Activated CD8-positive, alpha-beta memory T cell treated with anti-CD3 and anti-CD28 coated beads for 24 hours (primary cell): ENCODE data around the gene KCTD10.
A peak's percentile ranks its signal among the peaks of the same experiment; 100 is the strongest.
"Not testable (repeated sequence)": the region's sequence is repeated elsewhere in the genome, so short reads cannot be mapped to it uniquely, and the experiment has no call there.

Experiments
- DNase-seq: peaks from one replicate; pipeline ENCODE4 v3.0.0-alpha.2; 2020

KCTD10 gene

GRCh38 chr12:109445191-109445609 lies 31.9 kb downstream of the KCTD10 start:
- no peak for DNase-seq

GRCh38 chr12:109444259-109444658 lies 32.8 kb downstream of the KCTD10 start:
- no peak for DNase-seq

GRCh38 chr12:109443794-109444193 lies 33.3 kb downstream of the KCTD10 start:
- no peak for DNase-seq

- DNase-seq = no peak
Measured at GRCh38 chr12:109440851-109441490, 36.1 kb downstream of the KCTD10 start.

- not testable (repeated sequence) for DNase-seq
Measured at GRCh38 chr12:109439951-109440350, 37.1 kb downstream of the KCTD10 start.

GRCh38 chr12:109439181-109439580 lies 37.9 kb downstream of the KCTD10 start:
- no peak for DNase-seq

GRCh38 chr12:109436188-109436560 lies 40.9 kb downstream of the KCTD10 start:
- DNase-seq = no peak

GRCh38 chr12:109435428-109436187 lies 41.5 kb downstream of the KCTD10 start:
- DNase-seq = no peak

GRCh38 chr12:109434582-109434981 lies 42.5 kb downstream of the KCTD10 start:
- no peak for DNase-seq

GRCh38 chr12:109433618-109434017 lies 43.5 kb downstream of the KCTD10 start:
- no peak for DNase-seq

- peak; percentile 89 for DNase-seq
Measured at GRCh38 chr12:109432842-109433304, 44.2 kb downstream of the KCTD10 start.

- no peak for DNase-seq
Measured at GRCh38 chr12:109432431-109432830, 44.7 kb downstream of the KCTD10 start.

GRCh38 chr12:109430244-109430643 lies 46.9 kb downstream of the KCTD10 start:
- no peak for DNase-seq

GRCh38 chr12:109428804-109429203 lies 48.3 kb downstream of the KCTD10 start:
- not testable (repeated sequence) for DNase-seq

GRCh38 chr12:109428037-109428629 lies 49.0 kb downstream of the KCTD10 start:
- DNase-seq = peak; percentile 88

GRCh38 chr12:109423392-109423791 lies 53.7 kb downstream of the KCTD10 start:
- DNase-seq = no peak

GRCh38 chr12:109422251-109422650 lies 54.8 kb downstream of the KCTD10 start:
- DNase-seq = no peak

- no peak for DNase-seq
Measured at GRCh38 chr12:109421355-109422087, 55.6 kb downstream of the KCTD10 start.

- no peak for DNase-seq
Measured at GRCh38 chr12:109418848-109419480, 58.1 kb downstream of the KCTD10 start.

GRCh38 chr12:109406147-109406546 lies 71.0 kb downstream of the KCTD10 start:
- not testable (repeated sequence) for DNase-seq

GRCh38 chr12:109404841-109405240 lies 72.3 kb downstream of the KCTD10 start:
- DNase-seq = not testable (repeated sequence)
